ENCODE data around the gene PRND.

- TF ChIP-seq CTCF (conservative IDR thresholded peaks at IDR 0.05; ENCODE audit: low read depth, low read length) (no peak), POLR2A (IDR thresholded peaks at IDR 0.05; ENCODE audit: low read depth, low read length) (no peak), CHD1 (IDR thresholded peaks at IDR 0.05; ENCODE audit: low read depth, low read length) (no peak), RAD21 (IDR thresholded peaks at IDR 0.05; ENCODE audit: low read length) (no peak), CEBPB (IDR thresholded peaks at IDR 0.05; ENCODE audit: low read depth, low read length) (no peak), MXI1 (IDR thresholded peaks at IDR 0.05; ENCODE audit: borderline replicate concordance, low read depth, low read length) (no peak), FOS (IDR thresholded peaks at IDR 0.05; ENCODE audit: low read depth, low read length) (no peak)
Measured at GRCh38 chr20:4711511-4711910, 10.2 kb upstream of the PRND start.

Measured in IMR-90 (cell line).